ENCODE results near the gene FAM13C. TPM values are rescaled to one million over a fixed set of nuclear protein-coding genes. Genes with fewer than 3 reads are reported as not detected.

FAM13C gene
- polyA plus RNA-seq, 1 donor from 2014 or later: 89.3 TPM

- TF ChIP-seq SMC3 (conservative IDR thresholded peaks at IDR 0.05; ENCODE audit: poor library complexity): no peak
- TF ChIP-seq REST (IDR thresholded peaks at IDR 0.05; ENCODE audit: borderline replicate concordance): no peak
- TF ChIP-seq POLR2AphosphoS5 (IDR thresholded peaks at IDR 0.05): no peak
- no peak for TF ChIP-seq TAF1 (IDR thresholded peaks at IDR 0.05; ENCODE audit: low read depth)
- no peak for TF ChIP-seq RAD21 (conservative IDR thresholded peaks at IDR 0.05)
- no peak overlapping the region for H3K4me2 ChIP-seq (ENCODE audit: low read length)
- H3K9me3 ChIP-seq (ENCODE audit: low read length): no peaks in the 10 kb centered on the region
- H3K79me2 ChIP-seq (replicated peaks; ENCODE audit: insufficient read depth, low read length): peaks cover 43% of the 10 kb centered on the region
- H3K4me3 ChIP-seq (ENCODE audit: low read length): no peak overlapping the region
- H3K9me2 ChIP-seq (ENCODE audit: insufficient read depth, low read length): no peaks in the 10 kb centered on the region
- no peaks in the 10 kb centered on the region for H3K27me3 ChIP-seq (ENCODE audit: insufficient read depth, low read depth, low read length)
- no peaks in the 10 kb centered on the region for H3F3A ChIP-seq (ENCODE audit: insufficient read depth, low read length, poor library complexity, severe bottlenecking)
- H2AFZ ChIP-seq (ENCODE audit: low read depth, low read length): no peak overlapping the region
- peaks cover 8% of the 10 kb centered on the region for H3K36me3 ChIP-seq (ENCODE audit: insufficient read depth, low read length)
- H3K9ac ChIP-seq (ENCODE audit: low read length): no peak overlapping the region
- no peak overlapping the region for H3K27ac ChIP-seq (ENCODE audit: low read length)
- no peaks in the 10 kb centered on the region for H4K20me1 ChIP-seq (ENCODE audit: insufficient read depth)
Observed at GRCh38 chr10:59311025-59311424, 51.3 kb downstream of the FAM13C start.

GRCh38 chr10:59310324-59310914, 51.9 kb downstream of the FAM13C start:
- Histone ChIP-seq H3K36me3 (ENCODE audit: insufficient read depth, low read length) (peaks cover 8% of the 10 kb centered on the region), H2AFZ (ENCODE audit: low read depth, low read length) (no peak overlapping the region), H3K4me3 (ENCODE audit: low read length) (no peak overlapping the region), H3K27me3 (ENCODE audit: insufficient read depth, low read depth, low read length) (no peaks in the 10 kb centered on the region), H3K9me2 (ENCODE audit: insufficient read depth, low read length) (no peaks in the 10 kb centered on the region), H3K9me3 (ENCODE audit: low read length) (no peaks in the 10 kb centered on the region), H3K79me2 (replicated peaks; ENCODE audit: insufficient read depth, low read length) (peaks cover 43% of the 10 kb centered on the region), H3K9ac (ENCODE audit: low read length) (no peak overlapping the region), H4K20me1 (ENCODE audit: insufficient read depth) (no peaks in the 10 kb centered on the region), H3K27ac (ENCODE audit: low read length) (no peak overlapping the region), H3K4me2 (ENCODE audit: low read length) (no peak overlapping the region), H3F3A (ENCODE audit: insufficient read depth, low read length, poor library complexity, severe bottlenecking) (no peaks in the 10 kb centered on the region)
- TF ChIP-seq SMC3 (conservative IDR thresholded peaks at IDR 0.05; ENCODE audit: poor library complexity) (no peak), EZH2 (IDR thresholded peaks at IDR 0.05; ENCODE audit: borderline replicate concordance, insufficient read depth, low read length, poor library complexity, severe bottlenecking) (no peak), RAD21 (conservative IDR thresholded peaks at IDR 0.05) (no peak), MXI1 (conservative IDR thresholded peaks at IDR 0.05; ENCODE audit: poor library complexity, severe bottlenecking) (no peak), POLR2AphosphoS5 (IDR thresholded peaks at IDR 0.05) (no peak), CTCF (IDR thresholded peaks at IDR 0.05; ENCODE audit: poor library complexity, severe bottlenecking) (no peak), REST (IDR thresholded peaks at IDR 0.05; ENCODE audit: borderline replicate concordance) (no peak), TAF1 (IDR thresholded peaks at IDR 0.05; ENCODE audit: low read depth) (no peak), EP300 (conservative IDR thresholded peaks at IDR 0.05; ENCODE audit: poor library complexity, severe bottlenecking) (no peak)

Measured in neural cell (in vitro differentiated cells).